SK-N-SH treated with all-trans-retinoic acid at 6 μM for 48 hours (cell line): ENCODE measurements around the gene PALB2.

Source experiments
- ESRRG ChIP-seq: fragments of 250-450 bp; sonication (Bioruptor Pico); IDR thresholded peaks from 2 replicates; pipeline ENCODE4 v1.6.1; 2021; ENCODE audit warnings: mild to moderate bottlenecking
- RARB ChIP-seq: fragments of 250-450 bp; sonication (Bioruptor Pico); IDR thresholded peaks from 2 replicates; pipeline ENCODE4 v1.8.0; 2021; ENCODE audit warnings: mild to moderate bottlenecking, moderate library complexity
- TCF4 ChIP-seq: fragments of 250-450 bp; sonication (Bioruptor Pico); IDR thresholded peaks from 2 replicates; pipeline ENCODE4 v1.8.0; 2021; ENCODE audit warnings: mild to moderate bottlenecking, moderate library complexity, borderline replicate concordance
- ZFP3 ChIP-seq: fragments of 250-450 bp; sonication (Bioruptor Pico); IDR thresholded peaks from 2 replicates; pipeline ENCODE4 v1.5.0; 2020; ENCODE audit warnings: mild to moderate bottlenecking, moderate library complexity
- TF ChIP-seq, protein P1 (sequence below): fragments of 250-450 bp; sonication (Bioruptor Pico); IDR thresholded peaks from 2 replicates; pipeline ENCODE4 v1.5.0; 2020; ENCODE audit warnings: mild to moderate bottlenecking, moderate library complexity
- TF ChIP-seq, protein P2 (sequence below): fragments of 250-450 bp; sonication (Bioruptor Pico); IDR thresholded peaks from 2 replicates; pipeline ENCODE4 v1.8.0; 2020; ENCODE audit warnings: mild to moderate bottlenecking, moderate library complexity, borderline replicate concordance
- TF ChIP-seq, protein P3 (sequence below): fragments of 250-450 bp; sonication (Bioruptor Pico); IDR thresholded peaks from 2 replicates; pipeline ENCODE4 v1.8.0; 2021; ENCODE audit warnings: low read depth, mild to moderate bottlenecking, moderate library complexity, borderline replicate concordance
- TF ChIP-seq, protein P4 (sequence below): fragments of 250-450 bp; sonication (Bioruptor Pico); IDR thresholded peaks from 2 replicates; pipeline ENCODE4 v1.5.1; 2020; ENCODE audit warnings: low read depth, mild to moderate bottlenecking, moderate library complexity

DNA sequence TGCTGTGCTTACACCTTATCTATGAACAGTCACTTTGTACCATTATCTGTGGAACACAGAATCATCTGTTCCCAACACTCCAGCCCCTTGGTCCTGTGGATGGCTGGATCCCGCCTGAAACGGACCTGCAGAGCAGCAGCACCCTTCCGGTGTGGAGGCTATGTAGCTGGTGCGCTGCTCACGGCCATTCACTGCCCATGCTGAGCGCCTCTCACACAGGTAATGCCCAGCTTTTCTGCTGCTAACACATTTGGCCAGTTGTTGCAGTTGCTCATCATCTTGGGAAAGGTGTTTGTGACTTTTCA is 26.2 kb upstream of the PALB2 start:
- TF ChIP-seq ZFP3 (CRISPR knock-in tag), result no peak
- TF ChIP-seq, protein P1, sequence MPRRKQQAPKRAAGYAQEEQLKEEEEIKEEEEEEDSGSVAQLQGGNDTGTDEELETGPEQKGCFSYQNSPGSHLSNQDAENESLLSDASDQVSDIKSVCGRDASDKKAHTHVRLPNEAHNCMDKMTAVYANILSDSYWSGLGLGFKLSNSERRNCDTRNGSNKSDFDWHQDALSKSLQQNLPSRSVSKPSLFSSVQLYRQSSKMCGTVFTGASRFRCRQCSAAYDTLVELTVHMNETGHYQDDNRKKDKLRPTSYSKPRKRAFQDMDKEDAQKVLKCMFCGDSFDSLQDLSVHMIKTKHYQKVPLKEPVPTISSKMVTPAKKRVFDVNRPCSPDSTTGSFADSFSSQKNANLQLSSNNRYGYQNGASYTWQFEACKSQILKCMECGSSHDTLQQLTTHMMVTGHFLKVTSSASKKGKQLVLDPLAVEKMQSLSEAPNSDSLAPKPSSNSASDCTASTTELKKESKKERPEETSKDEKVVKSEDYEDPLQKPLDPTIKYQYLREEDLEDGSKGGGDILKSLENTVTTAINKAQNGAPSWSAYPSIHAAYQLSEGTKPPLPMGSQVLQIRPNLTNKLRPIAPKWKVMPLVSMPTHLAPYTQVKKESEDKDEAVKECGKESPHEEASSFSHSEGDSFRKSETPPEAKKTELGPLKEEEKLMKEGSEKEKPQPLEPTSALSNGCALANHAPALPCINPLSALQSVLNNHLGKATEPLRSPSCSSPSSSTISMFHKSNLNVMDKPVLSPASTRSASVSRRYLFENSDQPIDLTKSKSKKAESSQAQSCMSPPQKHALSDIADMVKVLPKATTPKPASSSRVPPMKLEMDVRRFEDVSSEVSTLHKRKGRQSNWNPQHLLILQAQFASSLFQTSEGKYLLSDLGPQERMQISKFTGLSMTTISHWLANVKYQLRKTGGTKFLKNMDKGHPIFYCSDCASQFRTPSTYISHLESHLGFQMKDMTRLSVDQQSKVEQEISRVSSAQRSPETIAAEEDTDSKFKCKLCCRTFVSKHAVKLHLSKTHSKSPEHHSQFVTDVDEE (CRISPR knock-in tag), result no peak
- no peak for TF ChIP-seq TCF4 (CRISPR knock-in tag)
- TF ChIP-seq, protein P2, sequence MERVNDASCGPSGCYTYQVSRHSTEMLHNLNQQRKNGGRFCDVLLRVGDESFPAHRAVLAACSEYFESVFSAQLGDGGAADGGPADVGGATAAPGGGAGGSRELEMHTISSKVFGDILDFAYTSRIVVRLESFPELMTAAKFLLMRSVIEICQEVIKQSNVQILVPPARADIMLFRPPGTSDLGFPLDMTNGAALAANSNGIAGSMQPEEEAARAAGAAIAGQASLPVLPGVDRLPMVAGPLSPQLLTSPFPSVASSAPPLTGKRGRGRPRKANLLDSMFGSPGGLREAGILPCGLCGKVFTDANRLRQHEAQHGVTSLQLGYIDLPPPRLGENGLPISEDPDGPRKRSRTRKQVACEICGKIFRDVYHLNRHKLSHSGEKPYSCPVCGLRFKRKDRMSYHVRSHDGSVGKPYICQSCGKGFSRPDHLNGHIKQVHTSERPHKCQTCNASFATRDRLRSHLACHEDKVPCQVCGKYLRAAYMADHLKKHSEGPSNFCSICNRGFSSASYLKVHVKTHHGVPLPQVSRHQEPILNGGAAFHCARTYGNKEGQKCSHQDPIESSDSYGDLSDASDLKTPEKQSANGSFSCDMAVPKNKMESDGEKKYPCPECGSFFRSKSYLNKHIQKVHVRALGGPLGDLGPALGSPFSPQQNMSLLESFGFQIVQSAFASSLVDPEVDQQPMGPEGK, result no peak
- TF ChIP-seq, protein P3, sequence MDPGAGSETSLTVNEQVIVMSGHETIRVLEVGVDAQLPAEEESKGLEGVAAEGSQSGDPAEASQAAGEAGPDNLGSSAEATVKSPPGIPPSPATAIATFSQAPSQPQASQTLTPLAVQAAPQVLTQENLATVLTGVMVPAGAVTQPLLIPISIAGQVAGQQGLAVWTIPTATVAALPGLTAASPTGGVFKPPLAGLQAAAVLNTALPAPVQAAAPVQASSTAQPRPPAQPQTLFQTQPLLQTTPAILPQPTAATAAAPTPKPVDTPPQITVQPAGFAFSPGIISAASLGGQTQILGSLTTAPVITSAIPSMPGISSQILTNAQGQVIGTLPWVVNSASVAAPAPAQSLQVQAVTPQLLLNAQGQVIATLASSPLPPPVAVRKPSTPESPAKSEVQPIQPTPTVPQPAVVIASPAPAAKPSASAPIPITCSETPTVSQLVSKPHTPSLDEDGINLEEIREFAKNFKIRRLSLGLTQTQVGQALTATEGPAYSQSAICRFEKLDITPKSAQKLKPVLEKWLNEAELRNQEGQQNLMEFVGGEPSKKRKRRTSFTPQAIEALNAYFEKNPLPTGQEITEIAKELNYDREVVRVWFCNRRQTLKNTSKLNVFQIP (CRISPR knock-in tag), result no peak
- no peak for TF ChIP-seq RARB (CRISPR knock-in tag)
- TF ChIP-seq, protein P4, sequence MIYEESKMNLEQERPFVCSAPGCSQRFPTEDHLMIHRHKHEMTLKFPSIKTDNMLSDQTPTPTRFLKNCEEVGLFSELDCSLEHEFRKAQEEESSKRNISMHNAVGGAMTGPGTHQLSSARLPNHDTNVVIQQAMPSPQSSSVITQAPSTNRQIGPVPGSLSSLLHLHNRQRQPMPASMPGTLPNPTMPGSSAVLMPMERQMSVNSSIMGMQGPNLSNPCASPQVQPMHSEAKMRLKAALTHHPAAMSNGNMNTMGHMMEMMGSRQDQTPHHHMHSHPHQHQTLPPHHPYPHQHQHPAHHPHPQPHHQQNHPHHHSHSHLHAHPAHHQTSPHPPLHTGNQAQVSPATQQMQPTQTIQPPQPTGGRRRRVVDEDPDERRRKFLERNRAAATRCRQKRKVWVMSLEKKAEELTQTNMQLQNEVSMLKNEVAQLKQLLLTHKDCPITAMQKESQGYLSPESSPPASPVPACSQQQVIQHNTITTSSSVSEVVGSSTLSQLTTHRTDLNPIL, result no peak
- TF ChIP-seq ESRRG (CRISPR knock-in tag), result no peak
